ENCODE data around the gene DCBLD1. TPM values are rescaled to one million over a fixed set of nuclear protein-coding genes. Genes with fewer than 3 reads are reported as not detected.

Gene DCBLD1
- total and polyA plus RNA-seq, 7 donors = 2.0 to 9.0 (median 4.0) TPM

DNA sequence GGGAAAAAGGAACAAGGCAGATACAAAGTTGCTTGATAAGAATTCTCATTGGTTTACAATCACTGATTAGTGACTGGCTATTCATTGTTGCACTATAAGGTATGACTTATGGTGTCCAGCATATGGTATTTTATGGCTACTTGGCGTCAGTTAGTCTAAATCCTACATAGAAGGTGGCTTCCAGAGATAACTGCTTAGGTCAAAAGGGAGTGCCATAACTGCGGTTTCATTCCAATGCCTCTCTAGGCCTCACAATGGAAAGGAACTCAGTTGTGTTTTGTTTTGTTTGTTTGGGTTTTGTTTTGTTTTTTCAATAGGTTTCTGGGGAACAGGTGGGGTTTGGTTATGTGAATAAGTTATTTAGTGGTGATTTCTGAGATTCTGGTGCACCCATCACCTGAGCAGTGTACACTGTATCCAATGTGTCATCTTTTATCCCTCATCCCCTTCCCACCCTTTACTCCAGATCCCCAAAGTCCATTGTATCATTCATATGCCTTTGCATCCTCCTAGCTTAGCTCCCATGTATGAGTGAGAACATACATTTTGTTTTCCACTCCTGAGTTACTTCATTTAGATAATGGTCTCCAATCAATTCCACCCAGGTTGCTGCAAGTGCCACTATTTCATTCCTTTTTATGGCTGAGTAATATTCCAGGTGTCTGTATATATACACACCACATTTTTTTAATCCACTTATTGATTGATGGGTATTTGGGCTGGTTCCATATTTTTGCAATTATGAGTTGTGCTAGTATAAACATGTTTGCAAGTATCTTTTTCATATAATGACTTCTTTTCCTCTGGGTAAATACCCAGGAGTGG, 112.8 kb downstream of the DCBLD1 start:
- H3K27ac ChIP-seq = no peak overlapping the region
- H3K4me3 ChIP-seq = no peak overlapping the region
- TF ChIP-seq, protein P1, sequence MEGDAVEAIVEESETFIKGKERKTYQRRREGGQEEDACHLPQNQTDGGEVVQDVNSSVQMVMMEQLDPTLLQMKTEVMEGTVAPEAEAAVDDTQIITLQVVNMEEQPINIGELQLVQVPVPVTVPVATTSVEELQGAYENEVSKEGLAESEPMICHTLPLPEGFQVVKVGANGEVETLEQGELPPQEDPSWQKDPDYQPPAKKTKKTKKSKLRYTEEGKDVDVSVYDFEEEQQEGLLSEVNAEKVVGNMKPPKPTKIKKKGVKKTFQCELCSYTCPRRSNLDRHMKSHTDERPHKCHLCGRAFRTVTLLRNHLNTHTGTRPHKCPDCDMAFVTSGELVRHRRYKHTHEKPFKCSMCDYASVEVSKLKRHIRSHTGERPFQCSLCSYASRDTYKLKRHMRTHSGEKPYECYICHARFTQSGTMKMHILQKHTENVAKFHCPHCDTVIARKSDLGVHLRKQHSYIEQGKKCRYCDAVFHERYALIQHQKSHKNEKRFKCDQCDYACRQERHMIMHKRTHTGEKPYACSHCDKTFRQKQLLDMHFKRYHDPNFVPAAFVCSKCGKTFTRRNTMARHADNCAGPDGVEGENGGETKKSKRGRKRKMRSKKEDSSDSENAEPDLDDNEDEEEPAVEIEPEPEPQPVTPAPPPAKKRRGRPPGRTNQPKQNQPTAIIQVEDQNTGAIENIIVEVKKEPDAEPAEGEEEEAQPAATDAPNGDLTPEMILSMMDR (IDR thresholded peaks at IDR 0.05) = no peak
- peaks cover 12% of the 10 kb centered on the region for H3K4me1 ChIP-seq
- 93 to 98% (median 95%) methylated on average over 2 of the region's 2 CpGs for WGBS, 3 donors
- H3K9me3 ChIP-seq = no peaks in the 10 kb centered on the region
- H3K27me3 ChIP-seq (ENCODE audit: insufficient read depth in 3 of 3, low read length in 2 of 3) = no peaks in the 10 kb centered on the region
- ATAC-seq (no peak), DNase-seq (no peak)
- intact Hi-C loops (cut with DNase I) = no loop called here
- H3K36me3 ChIP-seq (ENCODE audit: insufficient read depth in 1 of 2, low read depth in 1 of 2) = peaks cover 0 to 7% of the 10 kb centered on the region in 2 donors

DNA sequence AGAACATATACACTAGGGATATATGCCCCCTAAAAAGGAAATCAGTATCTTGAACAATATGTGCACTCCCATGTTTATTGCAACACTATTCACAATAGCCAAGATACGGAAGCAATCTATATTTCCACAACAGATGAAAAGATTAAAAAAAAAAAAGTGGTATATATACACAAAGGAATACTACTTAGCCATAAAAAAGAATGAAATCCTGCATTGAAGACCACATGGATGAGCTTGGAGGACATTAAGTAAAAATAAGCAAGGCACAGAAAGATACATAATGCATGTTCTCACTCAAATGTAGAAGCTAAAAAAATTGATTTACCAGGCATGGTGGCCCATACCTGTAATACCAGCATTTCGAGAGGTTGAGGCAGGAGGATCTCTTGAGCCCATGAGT, 115.3 kb downstream of the DCBLD1 start:
- no peak overlapping the region for H3K27ac ChIP-seq
- intact Hi-C loops (cut with DNase I) = no loop called here
- DNase-seq = no peak
- no peak for ATAC-seq
- H3K9me3 ChIP-seq = no peaks in the 10 kb centered on the region
- TF ChIP-seq, protein P1 (IDR thresholded peaks at IDR 0.05) = no peak
- H3K4me1 ChIP-seq = peaks cover 22% of the 10 kb centered on the region
- H3K4me3 ChIP-seq = no peak overlapping the region
- H3K27me3 ChIP-seq (ENCODE audit: insufficient read depth in 3 of 3, low read length in 2 of 3) = no peaks in the 10 kb centered on the region
- peaks cover 0 to 6% of the 10 kb centered on the region in 2 donors for H3K36me3 ChIP-seq (ENCODE audit: insufficient read depth in 1 of 2, low read depth in 1 of 2)
- 97 to 100% (median 98%) methylated on average over 2 of the region's 2 CpGs for WGBS, 3 donors

Other genes starting within 250 kb of the DCBLD1 start
- gene VGLL2, start 217.1 kb upstream of the DCBLD1 start, total RNA-seq = 100 to 1,000 TPM in 1 of 4 donors, 10 to 100 TPM in 3; 60.2 to 108 (median 83.4) TPM
- gene VGLL2, start 217.1 kb upstream of the DCBLD1 start, polyA plus RNA-seq = 10 to 100 TPM; 13.1 to 88.1 (median 27.4) TPM
- gene ROS1, start 56.7 kb upstream of the DCBLD1 start, total RNA-seq = under 1 TPM in 1 of 4 donors, not detected in 3; 0.06 TPM
- under 1 TPM in 1 of 3 donors, not detected in 2; 0.04 TPM for gene ROS1, start 56.7 kb upstream of the DCBLD1 start, polyA plus RNA-seq
- gene GOPC, start 119.8 kb downstream of the DCBLD1 start, total RNA-seq = 10 to 100 TPM; 11.5 to 18.2 (median 15.6) TPM
- 10 to 100 TPM in 1 of 3 donors, 1 to 10 TPM in 2; 8.7 to 16.0 (median 9.6) TPM for gene GOPC, start 119.8 kb downstream of the DCBLD1 start, polyA plus RNA-seq
- 10 to 100 TPM in 3 of 4 donors, 1 to 10 TPM in 1; 8.7 to 15.8 (median 14.4) TPM for gene NUS1, start 192.8 kb downstream of the DCBLD1 start, total RNA-seq
- gene NUS1, start 192.8 kb downstream of the DCBLD1 start, polyA plus RNA-seq = 10 to 100 TPM in 2 of 3 donors, 1 to 10 TPM in 1; 8.4 to 25.4 (median 23.4) TPM

All from psoas muscle (tissue), 8 donors.